ENCODE data around the gene CSKMT.
A peak's percentile ranks its signal among the peaks of the same experiment; 100 is the strongest.
"Not testable (repeated sequence)": the region's sequence is repeated elsewhere in the genome, so short reads cannot be mapped to it uniquely, and the experiment has no call there.

Gene CSKMT

DNA sequence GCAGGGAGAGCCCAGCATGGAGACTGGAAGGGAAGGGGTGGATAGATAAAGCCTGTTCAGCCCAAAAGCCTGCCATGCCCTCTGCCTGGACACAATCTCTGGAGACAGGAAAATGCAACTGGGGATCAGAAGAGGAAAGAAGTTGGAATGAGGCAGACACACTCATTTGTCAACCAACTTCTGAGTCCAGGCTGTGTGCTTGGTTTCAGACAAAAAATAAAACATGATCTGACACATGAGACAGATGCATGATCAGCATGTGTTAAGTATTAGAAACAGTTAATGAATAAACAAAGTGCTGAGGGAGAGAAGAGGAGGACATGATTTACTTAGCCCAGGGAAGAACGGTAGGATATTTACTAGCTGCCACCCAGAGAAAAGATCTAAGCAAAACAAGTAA, 23.4 kb downstream of the CSKMT start:
- no peak for DNase-seq (ENCODE audit: low read depth in 2 of 2)

DNA sequence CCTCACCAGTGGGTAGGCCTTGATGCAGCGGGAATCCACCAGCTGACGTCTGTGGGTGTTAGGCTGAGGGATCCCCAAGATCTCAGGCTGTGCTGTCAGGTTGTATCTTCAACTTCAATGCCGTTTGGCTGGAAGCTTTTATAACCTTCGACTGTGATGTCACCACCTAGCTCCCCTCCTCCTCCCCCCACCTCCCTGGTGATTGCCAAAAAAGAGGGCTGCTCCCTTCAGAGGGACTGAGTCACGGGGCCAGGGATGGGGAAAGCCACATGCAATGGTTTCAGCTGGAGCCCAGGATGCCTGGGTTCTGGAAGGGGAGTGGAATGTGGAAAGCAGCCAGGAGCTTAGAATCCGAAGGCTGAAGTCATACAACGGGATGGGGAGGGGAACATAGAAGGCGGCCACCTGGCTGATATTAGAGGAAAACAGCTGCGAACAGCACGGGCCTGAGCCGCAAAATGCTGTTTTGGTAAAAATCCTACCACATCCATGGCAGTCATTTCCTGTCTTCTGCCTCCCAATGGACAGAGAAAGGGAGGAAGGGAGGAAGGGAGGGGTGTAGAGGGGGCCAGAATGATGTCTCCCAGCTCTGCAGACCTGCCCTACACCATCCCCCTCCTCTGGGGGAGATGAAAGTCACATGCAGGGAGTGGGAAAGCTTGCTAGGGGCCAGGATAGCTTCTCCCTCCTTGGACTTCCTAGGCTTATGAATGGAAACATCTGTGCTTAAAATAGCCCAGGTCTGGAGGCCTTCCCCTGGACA, 24.5 kb downstream of the CSKMT start, which contains the start of gene LRRN4CL:
TSS of gene LRRN4CL (minus strand) at position 110 of the 763 bp plus-strand sequence. CDS start 1,022 bp downstream, outside the sequence.
- peak; percentile 97 for DNase-seq (ENCODE audit: low read depth in 2 of 2)

- not testable (repeated sequence) for DNase-seq (ENCODE audit: low read depth in 2 of 2)
These were observed 28.5 kb downstream of the CSKMT start for GRCh38 chr11:62693624-62694023.

DNA sequence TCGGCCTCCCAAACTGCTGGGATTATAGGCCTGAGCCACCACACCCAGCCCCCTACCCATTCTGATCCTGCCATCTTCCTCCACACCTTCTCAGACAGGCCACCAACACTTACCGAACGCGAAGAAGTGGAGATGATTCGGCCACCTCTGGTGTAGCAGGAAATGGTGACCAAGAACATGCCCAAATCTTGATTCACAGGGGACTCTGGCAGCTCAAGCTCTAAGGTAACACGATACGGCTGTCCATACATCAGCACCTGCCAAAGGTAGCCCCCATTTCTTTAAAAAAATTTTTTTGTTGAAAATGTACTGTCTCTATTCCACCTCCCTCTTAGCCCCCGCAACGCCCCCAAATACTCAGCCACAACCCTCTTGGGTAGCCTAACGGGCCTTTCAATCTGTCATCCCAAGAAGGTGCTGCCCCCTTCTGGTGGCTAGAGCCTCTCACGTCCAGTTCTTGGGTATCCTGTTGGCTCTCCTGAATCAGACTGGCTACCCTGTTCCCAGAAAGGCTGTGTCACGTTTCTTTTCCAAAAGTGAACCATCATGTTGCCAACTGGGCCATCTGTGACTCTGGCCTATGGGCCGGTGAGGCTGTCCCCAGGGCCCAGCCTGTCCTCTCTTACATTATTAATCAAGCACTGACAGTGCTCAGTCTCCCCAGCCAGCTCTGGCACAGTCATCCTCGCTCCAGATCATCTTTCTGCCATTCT, 29.5 kb downstream of the CSKMT start:
- peak; percentile 51 to 52 for DNase-seq (ENCODE audit: low read depth in 2 of 2)

GRCh38 chr11:62702246-62702645, 37.1 kb downstream of the CSKMT start:
- no peak for DNase-seq (ENCODE audit: low read depth in 2 of 2)

DNA sequence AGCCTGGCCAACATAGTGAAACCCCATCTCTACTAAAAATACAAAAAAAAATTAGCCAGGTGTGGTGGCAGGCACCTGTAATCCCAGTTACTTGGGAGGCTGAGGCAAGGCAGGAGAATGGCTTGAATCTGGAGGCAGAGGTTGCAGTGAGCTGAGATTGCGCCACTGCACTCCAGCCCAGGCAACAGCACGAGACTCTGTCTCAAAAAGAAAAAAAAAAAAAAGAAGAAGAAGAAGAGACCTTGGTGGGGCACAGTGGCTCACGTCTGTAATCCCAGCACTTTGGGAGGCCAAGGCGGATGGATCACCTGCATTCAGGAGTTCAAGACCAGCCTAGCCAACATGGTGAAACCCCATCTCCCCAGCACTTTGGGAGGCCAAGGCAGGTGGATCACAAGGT, 38.8 kb downstream of the CSKMT start:
- not testable (repeated sequence) for DNase-seq (ENCODE audit: low read depth in 2 of 2)

DNA sequence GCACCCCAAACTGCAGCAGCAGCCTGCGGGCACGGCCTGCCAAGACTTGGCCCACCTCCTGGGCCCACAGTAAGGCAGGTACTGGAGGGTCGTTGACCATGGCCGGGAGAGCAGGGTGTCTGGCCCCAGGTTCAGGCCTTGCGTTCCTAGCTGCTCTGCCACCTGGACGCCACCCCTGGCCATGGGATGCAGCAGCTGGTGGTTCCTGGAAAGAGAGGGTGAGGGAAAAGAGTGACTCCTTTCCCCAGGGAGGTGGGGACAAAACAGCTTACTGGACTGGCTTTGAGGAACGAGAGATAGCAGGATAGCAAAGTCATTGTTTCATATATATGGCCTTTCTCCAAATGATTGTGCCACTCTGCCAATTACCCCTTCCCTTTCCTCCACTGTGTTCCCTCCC, 40.3 kb downstream of the CSKMT start:
- no peak for DNase-seq (ENCODE audit: low read depth in 2 of 2)

- peak; percentile 82 to 84 for DNase-seq (ENCODE audit: low read depth in 2 of 2)
These were observed 41.1 kb downstream of the CSKMT start for GRCh38 chr11:62705880-62706849.

GRCh38 chr11:62706850-62707247, 41.7 kb downstream of the CSKMT start:
- DNase-seq (ENCODE audit: low read depth in 2 of 2): no peak

DNA sequence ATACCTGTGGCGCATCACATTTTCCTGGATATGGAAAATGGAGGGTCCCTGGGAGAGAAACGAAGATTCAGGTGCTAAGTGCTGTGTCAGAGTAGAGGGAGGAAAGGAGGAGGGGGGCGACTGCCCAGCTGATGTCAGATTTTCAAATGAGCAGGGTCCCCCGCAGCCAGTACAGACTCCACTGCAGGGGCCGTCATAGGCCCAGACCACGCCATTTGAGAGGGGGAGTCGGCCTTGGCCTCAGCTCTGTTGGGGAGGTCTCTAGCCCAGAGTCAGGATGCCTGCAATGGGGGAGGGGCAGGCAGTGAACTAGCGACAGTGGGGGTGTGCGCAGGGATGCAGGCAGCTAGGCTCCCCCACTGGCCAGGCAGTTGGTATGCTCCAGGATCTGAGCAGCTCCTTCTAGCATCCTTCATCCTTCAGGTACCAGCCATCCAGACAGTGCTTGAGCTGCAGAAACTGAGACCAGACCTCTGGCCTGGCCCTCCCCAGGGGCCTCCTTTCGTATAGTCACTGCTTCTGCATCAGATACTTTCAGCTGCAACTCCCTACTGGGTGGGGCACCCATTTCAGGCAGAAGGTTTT, 42.3 kb downstream of the CSKMT start, which contains the start of the genes BSCL2 and GNG3:
TSS of gene BSCL2 (minus strand) at position 148 of the 585 bp plus-strand sequence. CDS start 229 bp downstream, outside the sequence.
TSS of gene GNG3 (plus strand) at position 400 of the 585 bp plus-strand sequence. CDS start 620 bp downstream, outside the sequence.
- no peak for DNase-seq (ENCODE audit: low read depth in 2 of 2)

- no peak for DNase-seq (ENCODE audit: low read depth in 2 of 2)
These were observed 43.3 kb downstream of the CSKMT start for GRCh38 chr11:62708392-62708791.

DNA sequence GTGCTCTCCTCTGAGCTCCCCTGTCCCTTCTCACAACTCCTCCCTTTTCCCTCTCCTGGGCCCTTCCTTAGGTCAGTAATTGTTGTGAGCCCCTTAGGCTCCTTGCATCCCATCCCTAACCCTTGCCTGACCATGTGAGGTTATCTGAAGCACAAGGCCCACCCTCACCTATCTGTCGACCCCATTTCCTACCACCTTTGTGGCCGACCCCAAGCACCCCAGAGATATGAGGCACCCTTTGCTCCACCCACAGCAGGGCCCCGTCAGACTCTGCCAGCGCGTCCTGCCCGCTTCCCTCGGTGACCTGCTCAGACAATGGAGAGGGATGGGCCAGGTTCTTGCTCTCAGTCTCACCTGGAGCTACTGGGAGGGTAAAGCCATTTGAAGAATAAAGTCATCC, 43.7 kb downstream of the CSKMT start:
- no peak for DNase-seq (ENCODE audit: low read depth in 2 of 2)

DNA sequence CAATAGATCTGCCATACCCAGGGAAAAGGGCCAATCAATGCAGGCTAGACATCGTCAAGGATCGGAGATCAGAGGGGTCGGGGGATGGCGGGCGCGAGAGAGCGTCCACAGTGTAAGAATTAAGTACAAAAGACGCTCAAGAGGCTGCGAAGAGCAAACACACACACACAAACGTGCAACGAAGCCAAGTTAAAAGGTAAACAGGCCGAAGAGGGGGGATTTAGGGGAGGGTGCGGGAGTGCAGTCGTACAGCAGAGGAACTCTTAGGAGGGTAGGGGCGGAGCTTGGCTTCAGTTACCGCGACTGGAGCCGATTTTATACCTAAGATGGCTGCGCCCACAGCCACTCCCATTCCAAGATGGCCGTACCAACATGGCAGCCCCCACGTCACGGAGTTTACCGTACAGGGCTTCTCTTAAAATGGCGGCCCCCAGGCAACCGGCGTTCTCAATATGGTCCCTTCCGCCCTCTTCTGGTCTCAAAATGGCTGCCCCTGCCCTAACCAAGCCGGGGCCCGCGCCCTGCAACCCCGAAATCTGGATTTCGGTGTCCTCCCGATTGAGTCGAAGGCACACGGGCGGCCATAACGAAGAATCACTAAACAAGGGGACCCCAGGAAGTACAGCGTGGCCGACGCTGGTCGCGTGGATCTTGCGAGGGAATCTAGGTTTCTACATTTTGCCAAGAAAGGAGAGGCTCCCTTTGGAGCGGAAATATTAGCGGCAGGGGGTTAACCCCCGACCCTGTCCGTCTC, 44.3 kb downstream of the CSKMT start:
- DNase-seq (ENCODE audit: low read depth in 2 of 2): peak; percentile 95

- no peak for DNase-seq (ENCODE audit: low read depth in 2 of 2)
These were observed 44.9 kb downstream of the CSKMT start for GRCh38 chr11:62710001-62710345.

- DNase-seq (ENCODE audit: low read depth in 2 of 2): no peak
These were observed 47.2 kb downstream of the CSKMT start for GRCh38 chr11:62712276-62712812.

- DNase-seq (ENCODE audit: low read depth in 2 of 2): no peak
These were observed 47.7 kb downstream of the CSKMT start for GRCh38 chr11:62712861-62713260.

DNA sequence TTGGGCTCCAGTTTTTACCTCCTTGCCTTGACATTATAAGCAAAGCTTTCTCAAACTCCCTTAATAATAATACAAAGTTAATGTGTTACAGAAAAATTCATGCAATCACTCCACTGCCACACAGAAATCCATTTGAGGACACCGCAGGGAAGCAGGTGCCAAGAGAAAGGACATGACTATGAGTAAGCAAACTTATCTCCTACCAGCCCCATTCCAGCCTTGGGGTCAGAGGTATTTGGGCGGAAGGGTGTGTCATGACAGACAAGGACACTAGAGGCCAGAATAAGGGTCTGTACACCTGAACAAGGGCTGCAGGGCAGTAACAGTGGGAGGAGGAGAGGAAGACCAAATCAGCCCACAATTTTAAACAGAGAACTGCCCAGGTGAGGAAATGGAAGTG, 48.2 kb downstream of the CSKMT start:
- DNase-seq (ENCODE audit: low read depth in 2 of 2): no peak

DNA sequence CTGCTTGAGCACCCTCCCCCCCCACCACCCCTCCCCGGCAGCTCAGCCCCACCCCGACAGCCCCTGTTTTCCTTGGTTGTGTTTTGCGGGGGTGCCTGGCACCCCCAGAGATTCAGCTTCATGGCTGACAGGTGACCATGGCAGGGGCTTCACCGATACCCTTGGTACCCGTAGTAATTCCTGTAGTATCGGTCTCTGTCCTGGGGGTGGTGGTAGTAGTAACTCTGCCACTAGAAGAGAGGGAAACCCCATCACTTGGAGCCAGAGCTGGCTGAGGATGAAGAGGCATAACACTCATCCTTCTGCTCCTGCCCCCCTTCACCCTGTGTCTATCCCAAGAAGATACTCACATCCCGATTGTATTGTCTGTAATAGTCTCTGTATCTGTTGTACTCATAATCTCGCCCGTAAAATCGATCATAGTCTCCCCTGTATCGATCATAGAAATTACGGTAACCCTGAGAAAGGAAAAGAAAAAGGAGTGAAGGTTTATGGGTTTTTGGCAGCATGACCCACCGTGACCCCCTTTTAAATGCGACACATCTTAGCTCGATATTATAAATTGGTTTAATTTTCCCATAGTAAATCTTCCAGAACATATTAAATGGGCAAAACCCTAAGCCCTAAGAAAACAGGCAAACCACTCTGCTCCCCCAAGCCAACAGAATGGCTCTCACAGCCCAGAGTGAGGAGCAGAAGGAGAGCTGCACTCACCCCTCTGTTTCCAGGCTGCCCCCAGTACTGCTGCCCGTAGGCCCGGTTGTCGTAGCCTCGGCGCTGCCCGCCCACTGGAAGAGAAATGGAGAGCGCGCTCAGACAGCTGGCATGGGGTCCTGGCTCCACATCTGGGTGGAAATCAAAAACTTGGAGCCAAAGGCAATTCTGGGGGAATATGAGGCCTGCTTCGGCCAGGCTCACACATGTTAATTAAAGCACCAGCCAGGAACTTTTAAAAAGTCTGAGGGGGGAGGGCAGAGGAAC, 50.3 kb downstream of the CSKMT start:
- DNase-seq (ENCODE audit: low read depth in 2 of 2): no peak

GRCh38 chr11:62716206-62716605, 51.1 kb downstream of the CSKMT start:
- no peak for DNase-seq (ENCODE audit: low read depth in 2 of 2)
